ENCODE data around the gene AKAP5.
"Not testable (repeated sequence)": the region's sequence is repeated elsewhere in the genome, so short reads cannot be mapped to it uniquely, and the experiment has no call there.

AKAP5 gene

GRCh38 chr14:64504310-64504896 lies 39.1 kb downstream of the AKAP5 start, which contains the start of gene ZBTB1:
Gene ZBTB1, plus strand, starts transcription at chr14:64504770. Its CDS starts 16,735 bp downstream, at chr14:64521505.
- FAIRE-seq: no peak

DNA sequence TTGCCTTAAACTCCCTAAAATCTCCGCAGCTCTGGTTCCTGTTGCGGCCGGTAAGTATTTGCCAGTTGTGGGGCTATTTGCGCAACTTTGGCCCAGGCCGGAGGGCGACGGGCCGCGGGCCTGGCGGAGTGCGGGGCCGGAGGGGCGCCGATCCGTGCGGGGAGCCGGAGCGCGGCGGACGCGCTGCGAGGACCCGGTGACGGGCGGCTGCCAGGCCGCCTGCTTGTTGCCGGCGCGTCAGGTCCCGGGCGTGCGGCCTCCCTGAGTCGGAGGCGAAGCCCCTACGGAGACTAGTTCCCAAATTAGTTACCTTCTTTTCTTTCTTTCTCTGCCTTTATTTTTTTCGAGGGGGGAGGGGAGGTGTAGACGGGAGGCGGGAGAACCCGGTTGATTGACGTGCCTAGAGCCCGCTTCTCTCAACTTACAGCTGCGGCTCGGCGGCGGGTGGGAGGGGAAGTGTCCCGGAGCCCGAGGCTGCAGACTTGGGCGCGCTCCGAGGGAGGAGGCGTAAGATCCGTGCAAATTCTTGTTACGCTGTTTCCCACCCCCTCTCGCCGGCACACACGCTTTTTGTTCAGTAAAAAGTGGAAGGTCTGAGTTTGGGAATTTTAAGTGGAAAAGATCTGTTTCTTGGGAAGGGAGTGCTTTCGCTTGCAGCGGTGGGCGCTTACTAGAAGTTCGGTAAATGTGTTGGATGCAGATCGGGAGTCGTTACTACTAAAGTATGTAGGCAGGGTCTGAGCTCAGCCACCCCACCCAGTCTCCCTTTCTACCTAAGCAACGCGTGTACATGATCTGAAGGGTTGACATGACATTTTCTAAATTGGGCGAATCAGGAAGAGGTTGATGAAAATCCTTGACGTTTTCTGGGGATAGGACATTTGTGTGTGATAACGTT lies 39.8 kb downstream of the AKAP5 start:
- FAIRE-seq: peak; percentile 41

GRCh38 chr14:64506721-64507120 lies 41.4 kb downstream of the AKAP5 start:
- FAIRE-seq: no peak

GRCh38 chr14:64507376-64508156 lies 42.3 kb downstream of the AKAP5 start:
- FAIRE-seq: no peak

- FAIRE-seq: no peak
Measured at GRCh38 chr14:64508215-64508776, 43.0 kb downstream of the AKAP5 start.

DNA sequence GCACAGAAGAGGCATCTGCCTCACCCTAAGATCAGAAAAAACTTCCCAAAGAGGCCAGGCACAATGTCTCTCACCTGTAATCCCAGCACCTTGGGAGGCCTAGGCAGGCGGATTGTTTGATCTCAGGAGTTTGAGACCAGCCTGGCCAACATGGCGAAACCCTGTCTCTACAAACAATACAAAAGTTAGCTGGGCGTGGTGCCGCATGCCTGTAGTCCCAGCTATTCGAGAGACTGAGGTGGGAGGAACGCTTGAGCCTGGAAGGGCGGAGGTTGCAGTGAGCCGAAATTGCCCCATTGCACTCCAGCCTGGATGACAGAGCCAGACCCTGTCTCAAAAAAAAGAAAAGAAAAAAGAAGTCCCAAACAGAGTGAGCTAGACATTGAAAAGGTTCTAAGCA lies 43.7 kb downstream of the AKAP5 start:
- FAIRE-seq: no peak

DNA sequence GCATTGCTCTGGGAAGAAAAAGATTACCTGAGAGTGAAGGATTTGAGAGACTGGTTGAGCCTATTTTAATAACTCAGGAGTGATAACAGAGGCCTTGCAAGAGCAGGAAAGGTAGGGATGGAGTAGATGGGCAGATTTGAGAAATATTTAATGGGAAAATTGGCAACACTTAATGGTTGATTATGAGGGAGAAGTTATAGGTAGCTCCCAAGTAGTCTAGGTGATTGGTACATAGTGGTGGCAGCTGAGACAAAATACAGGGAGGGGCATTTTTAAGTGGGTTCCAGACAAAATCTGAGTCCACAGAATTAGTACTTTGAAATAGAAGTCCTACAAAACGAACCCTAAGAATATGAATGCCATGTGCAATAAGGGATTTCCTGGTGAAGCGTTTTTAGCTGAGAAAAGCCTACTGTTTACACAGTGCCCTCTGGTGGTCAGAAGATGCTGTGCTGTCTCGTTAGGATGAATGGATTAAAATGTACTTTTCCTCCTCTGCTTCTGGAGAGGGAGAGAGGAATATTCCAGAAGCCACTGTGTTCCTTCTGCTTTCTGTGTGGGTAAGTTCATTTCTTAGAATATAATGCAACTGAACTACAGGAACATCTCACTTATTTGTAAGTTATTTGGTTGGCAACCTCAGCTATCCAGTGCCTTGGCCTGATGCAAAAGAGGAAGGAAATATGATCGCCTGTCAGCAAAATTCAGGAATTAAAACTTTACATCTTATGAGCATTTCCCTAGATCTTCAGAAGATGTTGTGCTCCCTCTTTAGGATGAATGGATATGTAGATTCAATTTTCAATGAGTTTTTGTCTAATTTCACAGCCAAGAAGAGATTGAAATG lies 45.7 kb downstream of the AKAP5 start:
- peak; percentile 92 for FAIRE-seq

DNA sequence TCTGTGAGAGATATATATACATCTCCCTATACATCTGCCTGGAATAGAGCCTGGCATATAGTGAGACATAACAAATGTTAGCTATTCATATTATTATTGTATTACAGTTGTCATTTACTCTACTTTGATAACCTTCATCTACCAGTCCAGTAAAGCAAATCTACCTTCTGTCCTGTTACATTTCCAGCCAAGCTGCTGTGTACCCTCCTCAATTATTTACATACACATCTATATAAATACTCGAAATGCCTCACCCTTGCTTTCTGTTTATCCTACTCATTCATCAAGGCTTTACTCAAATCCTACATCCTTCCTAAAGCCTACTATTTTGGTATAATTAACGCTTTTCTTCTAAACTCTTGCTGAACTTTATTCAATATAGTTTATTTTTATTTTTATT lies 48.0 kb downstream of the AKAP5 start:
- no peak for FAIRE-seq

- FAIRE-seq: no peak
Measured at GRCh38 chr14:64515053-64515452, 49.8 kb downstream of the AKAP5 start.

- no peak for FAIRE-seq
Measured at GRCh38 chr14:64516969-64517368, 51.7 kb downstream of the AKAP5 start.

- not testable (repeated sequence) for FAIRE-seq
Measured at GRCh38 chr14:64517667-64518066, 52.4 kb downstream of the AKAP5 start.

DNA sequence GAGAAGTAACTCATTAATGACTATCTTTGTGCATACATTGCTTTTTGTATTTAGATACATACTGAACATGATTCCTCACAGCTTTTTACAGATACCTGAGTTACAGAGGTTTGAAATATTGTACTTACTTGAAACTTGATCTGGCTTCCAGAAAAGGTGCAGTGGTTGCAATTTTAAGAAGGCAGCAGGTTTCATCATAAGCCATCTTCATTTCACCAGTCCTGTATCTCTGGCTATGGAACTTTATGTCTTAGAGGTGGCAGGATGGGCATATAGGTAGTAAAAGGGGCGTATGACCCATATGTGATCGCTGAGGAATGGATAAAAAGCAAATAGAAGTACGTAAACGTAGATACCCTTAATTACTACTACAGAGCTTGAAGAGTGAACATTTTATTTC lies 52.9 kb downstream of the AKAP5 start:
- no peak for FAIRE-seq

GRCh38 chr14:64520699-64521098 lies 55.4 kb downstream of the AKAP5 start:
- no peak for FAIRE-seq

DNA sequence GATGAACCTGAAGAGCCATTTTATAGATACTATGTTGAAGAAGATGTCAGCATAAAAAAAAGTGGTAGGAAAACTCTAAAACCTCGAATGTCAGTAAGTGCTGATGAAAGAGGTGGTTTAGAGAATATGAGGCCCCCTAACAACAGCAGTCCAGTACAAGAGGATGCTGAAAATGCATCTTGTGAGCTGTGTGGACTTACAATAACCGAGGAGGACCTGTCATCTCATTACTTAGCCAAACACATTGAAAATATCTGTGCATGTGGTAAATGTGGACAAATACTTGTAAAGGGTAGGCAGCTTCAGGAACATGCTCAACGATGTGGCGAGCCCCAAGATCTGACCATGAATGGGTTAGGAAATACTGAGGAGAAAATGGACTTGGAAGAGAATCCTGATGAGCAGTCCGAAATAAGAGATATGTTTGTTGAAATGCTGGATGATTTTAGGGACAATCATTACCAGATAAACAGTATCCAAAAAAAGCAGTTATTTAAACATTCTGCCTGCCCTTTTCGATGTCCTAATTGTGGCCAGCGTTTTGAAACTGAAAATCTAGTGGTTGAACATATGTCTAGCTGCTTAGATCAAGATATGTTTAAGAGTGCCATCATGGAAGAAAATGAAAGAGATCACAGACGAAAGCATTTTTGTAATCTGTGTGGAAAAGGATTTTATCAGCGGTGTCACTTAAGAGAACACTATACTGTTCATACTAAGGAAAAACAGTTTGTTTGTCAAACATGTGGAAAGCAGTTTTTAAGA lies 57.5 kb downstream of the AKAP5 start:
- no peak for FAIRE-seq

Measured in G401.6 (cell line).